Endothelial cell of umbilical vein (primary cell): ENCODE results near the gene PADI1. TPM values are rescaled to one million over a fixed set of nuclear protein-coding genes. Genes with fewer than 3 reads are reported as not detected.

ENCODE experiments used
- BruUV-seq: library from RNA; stranded (reverse); fragments of 400-500 nt; replicated peaks from 2 replicates; lab custom pipeline; 2021; lab: Mats Ljungman, UMichigan
- CTCF ChIA-PET: fragments of 300-600, 350-600 bp; sonication (Branson Sonifier 250); formaldehyde crosslinking; loops from one replicate; lab custom pipeline; 2021; ENCODE audit warnings: antibody characterized with exemption, inconsistent platforms; lab: Charles Lee
- POLR2A ChIA-PET: fragments of 300-600, 350-600 bp; sonication (Branson Sonifier 250); formaldehyde crosslinking; loops from one replicate; lab custom pipeline; 2021; ENCODE audit warnings: antibody characterized with exemption, inconsistent platforms; lab: Charles Lee
- DNase-seq: peaks from one replicate; pipeline ENCODE4 v3.0.0-alpha.2; 2011; ENCODE audit warnings: low read depth, low spot score
- FAIRE-seq: peaks from 2 replicates; lab custom pipeline; 2011; peaks lifted over from hg19 to GRCh38; lab: Jason Lieb, UNC
- H2AFZ ChIP-seq: 2 replicates; pipeline ENCODE4 v1.6.0; 2012; ENCODE audit warnings: low read depth, low read length, control low read depth, inconsistent platforms
- H3K27ac ChIP-seq: 2 replicates; pipeline ENCODE4 v1.5.1; 2011; ENCODE audit warnings: low read depth, mild to moderate bottlenecking, control low read depth, low read length, moderate library complexity; ENCODE audit not compliant: insufficient read depth
- H3K27me3 ChIP-seq, 2 experiments: 2 replicates each; pipeline versions ENCODE4 v1.6.0 to v1.6.1; 2011; ENCODE audit warnings: low read length in 2 of 2, mixed read lengths in 1 of 2; ENCODE audit not compliant: control insufficient read depth in 2 of 2, insufficient read depth in 2 of 2
- H3K36me3 ChIP-seq, 2 experiments: 2 replicates in 1 of 2; 3 replicates in 1 of 2; pipeline ENCODE4 v1.5.1; 2011; ENCODE audit warnings: low read length in 2 of 2, mild to moderate bottlenecking in 1 of 2, moderate library complexity in 1 of 2; ENCODE audit not compliant: control insufficient read depth in 2 of 2, insufficient read depth in 2 of 2; ENCODE audit errors: extremely low read depth in 1 of 2
- H3K4me1 ChIP-seq: 3 replicates; pipeline ENCODE4 v1.5.1; 2011; ENCODE audit warnings: mild to moderate bottlenecking, low read length; ENCODE audit not compliant: control insufficient read depth, insufficient read depth; ENCODE audit errors: extremely low read depth
- H3K4me2 ChIP-seq: 2 replicates; pipeline ENCODE4 v1.6.1; 2011; ENCODE audit warnings: low read length, control low read depth, mixed read lengths; ENCODE audit not compliant: insufficient read depth
- H3K4me3 ChIP-seq, 3 experiments: fragments of 200-600 bp in 1 of 3; sonication (generic), shearing (Covaris generic) in 1 of 3; replicated peaks in 1 of 3; 2 replicates each; pipeline ENCODE4 v1.5.1; 2011 to 2016; ENCODE audit warnings: control low read depth in 3 of 3, low read length in 3 of 3, mild to moderate bottlenecking in 2 of 3, inconsistent platforms in 1 of 3, low read depth in 1 of 3, moderate library complexity in 1 of 3; ENCODE audit not compliant: insufficient read depth in 1 of 3
- H3K79me2 ChIP-seq: 2 replicates; pipeline ENCODE4 v1.6.0; 2012; ENCODE audit warnings: low read length, inconsistent platforms; ENCODE audit not compliant: control insufficient read depth, insufficient read depth
- H3K9ac ChIP-seq: replicated peaks from 2 replicates; pipeline ENCODE3; 2011; ENCODE audit warnings: low read length, control low read depth; ENCODE audit not compliant: insufficient read depth; ENCODE audit errors: extremely low read depth
- H3K9me1 ChIP-seq: replicated peaks from 3 replicates; pipeline ENCODE4 v1.6.0; 2011; ENCODE audit warnings: mild to moderate bottlenecking, low read length; ENCODE audit not compliant: control insufficient read depth, insufficient read depth; ENCODE audit errors: extremely low read depth
- H3K9me3 ChIP-seq: replicated peaks from 2 replicates; pipeline ENCODE4 v1.5.1; 2012; ENCODE audit warnings: low read length, inconsistent platforms; ENCODE audit not compliant: control insufficient read depth, insufficient read depth
- H4K20me1 ChIP-seq: replicated peaks from 2 replicates; pipeline ENCODE3; 2011; ENCODE audit warnings: mild to moderate bottlenecking, low read length; ENCODE audit not compliant: control insufficient read depth, insufficient read depth; ENCODE audit errors: extremely low read depth
- CTCF ChIP-seq, 2 donors: IDR thresholded peaks; 1 replicate in 1 of 2; 2 replicates in 1 of 2; pipeline ENCODE4 v1.5.1; 2011; ENCODE audit warnings: low read length in 2 of 2, mild to moderate bottlenecking in 2 of 2, moderate library complexity in 2 of 2, control low read depth in 1 of 2, inconsistent platforms in 1 of 2, low read depth in 1 of 2; ENCODE audit not compliant: insufficient read depth in 1 of 2; ENCODE audit errors: extremely low read depth in 1 of 2
- EZH2 ChIP-seq: IDR thresholded peaks from 2 replicates; pipeline ENCODE4 v1.6.1; 2012; ENCODE audit warnings: borderline replicate concordance, low read depth, mild to moderate bottlenecking, moderate library complexity, low read length, inconsistent platforms; ENCODE audit not compliant: severe bottlenecking
- FOS ChIP-seq: IDR thresholded peaks from 2 replicates; pipeline ENCODE4 v1.6.1; 2011; ENCODE audit warnings: mild to moderate bottlenecking, low read length, moderate library complexity, borderline replicate concordance; ENCODE audit not compliant: insufficient read depth
- GATA2 ChIP-seq: IDR thresholded peaks from 2 replicates; pipeline ENCODE4 v1.7.0; 2011; ENCODE audit warnings: low read depth, mild to moderate bottlenecking, moderate library complexity, mixed read lengths, low read length; ENCODE audit not compliant: insufficient read length, insufficient read depth
- JUN ChIP-seq: IDR thresholded peaks from 2 replicates; pipeline ENCODE4 v1.6.1; 2011; ENCODE audit warnings: borderline replicate concordance, low read depth; ENCODE audit not compliant: insufficient read length, insufficient read depth
- MAX ChIP-seq: IDR thresholded peaks from 2 replicates; pipeline ENCODE4 v1.6.1; 2011; ENCODE audit not compliant: insufficient read depth, insufficient read length
- MYC ChIP-seq: IDR thresholded peaks from one replicate; pipeline ENCODE4 v1.6.1; 2011; ENCODE audit warnings: mild to moderate bottlenecking, low read depth, low read length
- POLR2A ChIP-seq: IDR thresholded peaks from 2 replicates; pipeline ENCODE4 v1.6.1; 2012; ENCODE audit warnings: low read depth, mild to moderate bottlenecking, control low read depth, low read length
- POLR2AphosphoS5 ChIP-seq: IDR thresholded peaks from 2 replicates; pipeline ENCODE4 v1.6.1; 2012; ENCODE audit warnings: low read depth, mild to moderate bottlenecking, control low read depth, low read length, moderate library complexity; ENCODE audit not compliant: insufficient read depth
- dilution Hi-C: fragments of 300-500 bp; cut with MboI; formaldehyde crosslinking; loops from one replicate; pipeline ENCODE4 v1.15.0; 2019; ENCODE audit warnings: low sequenced_read_pairs; ENCODE audit not compliant: extremely low pct_ligation_motif_present
- intact Hi-C: fragments of 100-400 bp; cut with micrococcal nuclease; formaldehyde crosslinking; loops from one replicate; pipeline ENCODE4 v1.10.0; 2022
- polyA plus RNA-seq, 4 experiments: library from polyadenylated mRNA; depleted of rRNA in 3 of 4; stranded (reverse) in 3 of 4; unstranded in 1 of 4; fragments of >200 nt; gene quantifications; 2 replicates each; pipeline versions ENCODE4 v1.2.1 to v1.2.3, GENCODE V29; 2011 to 2012; ENCODE audit warnings: missing spikeins in 1 of 4
- total RNA-seq: library from RNA; stranded (reverse); gene quantifications from 2 replicates; pipeline ENCODE4 v1.2.3, GENCODE V29; 2021

The PADI1 gene
- total and polyA plus RNA-seq, 2 donors (not counting 3 experiments of a cell fraction or from before 2014, with no cell fraction given): 0.01 TPM; not detected in 1

GRCh38 chr1:17210176-17210575, 5.2 kb downstream of the PADI1 start:
- no peaks in the 10 kb centered on the region for H3K4me1 ChIP-seq
- H4K20me1 ChIP-seq: no peaks in the 10 kb centered on the region
- no peaks in the 10 kb centered on the region for H3K9me3 ChIP-seq
- TF ChIP-seq MYC: no peak
- TF ChIP-seq EZH2: no peak
- TF ChIP-seq GATA2: no peak
- TF ChIP-seq CTCF (IDR thresholded peaks at IDR 0.05; ENCODE audit: extremely low read depth in 1 of 2, insufficient read depth in 1 of 2, low read depth in 1 of 2, low read length in 2 of 2): no peak
- TF ChIP-seq POLR2AphosphoS5: no peak
- TF ChIP-seq JUN: no peak
- no peak for TF ChIP-seq POLR2A
- TF ChIP-seq MAX: no peak
- TF ChIP-seq FOS: no peak
- FAIRE-seq (no peak), DNase-seq (no peak)
- ChIA-PET POLR2A (no interaction called here), CTCF (no interaction called here)
- H3K4me2 ChIP-seq: no peak overlapping the region
- H3K4me3 ChIP-seq: no peak overlapping the region
- H3K9ac ChIP-seq: no peak overlapping the region
- H3K79me2 ChIP-seq: no peaks in the 10 kb centered on the region
- H3K27me3 ChIP-seq: no peaks in the 10 kb centered on the region
- BruUV-seq: no TSS peak
- H3K9me1 ChIP-seq: no peaks in the 10 kb centered on the region
- intact Hi-C loops (no loop called here), dilution Hi-C loops (no loop called here)
- H2AFZ ChIP-seq: no peak overlapping the region
- H3K36me3 ChIP-seq: no peaks in the 10 kb centered on the region
- no peak overlapping the region for H3K27ac ChIP-seq
